Hepatocyte (in vitro differentiated cells): ENCODE results near the gene FAM83E. TPM values are rescaled to one million over a fixed set of nuclear protein-coding genes. Genes with fewer than 3 reads are reported as not detected.

Experiments
- DNase-seq: peaks from one replicate; pipeline ENCODE4 v3.0.0-alpha.2; 2016; ENCODE audit warnings: low spot score
- H2AFZ ChIP-seq: fragments of 200-600 bp; sonication (generic); 2 replicates; pipeline ENCODE4 v1.6.0; 2016; ENCODE audit warnings: antibody characterized with exemption, mild to moderate bottlenecking
- H3K27ac ChIP-seq: fragments of 200-600 bp; sonication (generic); 2 replicates; pipeline ENCODE4 v1.5.1; 2016; ENCODE audit warnings: mild to moderate bottlenecking
- H3K27me3 ChIP-seq: fragments of 200-600 bp; sonication (generic); 2 replicates; pipeline ENCODE4 v1.6.1; 2016
- H3K36me3 ChIP-seq: fragments of 200-600 bp; sonication (generic); replicated peaks from 2 replicates; pipeline ENCODE4 v1.5.1; 2016; ENCODE audit warnings: low read depth; ENCODE audit not compliant: insufficient read depth
- H3K4me1 ChIP-seq: fragments of 200-600 bp; sonication (generic); 2 replicates; pipeline ENCODE4 v1.5.1; 2016; ENCODE audit warnings: mild to moderate bottlenecking, moderate library complexity; ENCODE audit not compliant: insufficient read depth
- H3K4me2 ChIP-seq: fragments of 200-600 bp; sonication (generic); 2 replicates; pipeline ENCODE4 v1.6.0; 2016
- H3K4me3 ChIP-seq: fragments of 200-600 bp; sonication (generic); 2 replicates; pipeline ENCODE4 v1.5.1; 2016; ENCODE audit warnings: mild to moderate bottlenecking
- H3K79me2 ChIP-seq: fragments of 200-600 bp; sonication (generic); 2 replicates; pipeline ENCODE4 v1.6.0; 2017; ENCODE audit warnings: mild to moderate bottlenecking
- H3K9me2 ChIP-seq: fragments of 200-600 bp; sonication (generic); replicated peaks from 2 replicates; pipeline ENCODE4 v1.6.0; 2017; ENCODE audit warnings: mild to moderate bottlenecking; ENCODE audit not compliant: insufficient read depth
- H3K9me3 ChIP-seq: fragments of 200-600 bp; sonication (generic); 2 replicates; pipeline ENCODE4 v1.5.1; 2016; ENCODE audit warnings: low read depth, mild to moderate bottlenecking
- H4K20me1 ChIP-seq: fragments of 200-600 bp; sonication (generic); 2 replicates; pipeline ENCODE4 v1.6.0; 2016; ENCODE audit warnings: mild to moderate bottlenecking; ENCODE audit not compliant: insufficient read depth, poor library complexity, severe bottlenecking
- EZH2 ChIP-seq: fragments of 200-600 bp; sonication (generic); IDR thresholded peaks from 2 replicates; pipeline ENCODE4 v1.6.1; 2016; ENCODE audit warnings: antibody characterized with exemption, mild to moderate bottlenecking, borderline replicate concordance
- EZH2phosphoT487 ChIP-seq: fragments of 200-600 bp; sonication (generic); IDR thresholded peaks from one replicate; pipeline ENCODE4 v1.6.1; 2018; ENCODE audit warnings: antibody characterized with exemption, mild to moderate bottlenecking, low read depth, moderate library complexity; ENCODE audit not compliant: unreplicated experiment, severe bottlenecking
- WGBS: methylation state at CpG from one replicate; pipeline ENCODE4 v1.1.6; 2016; ENCODE audit warnings: low lambda C conversion rate; ENCODE audit errors: missing lambda C conversion rate; 5-methylcytosine and 5-hydroxymethylcytosine counted together
- polyA plus RNA-seq: library from polyadenylated mRNA; unstranded; fragments of >200 nt; fragmentation: Nextera tagmentation; extraction: Ambion mirVana; gene quantifications from 2 replicates; pipeline ENCODE4 v1.2.1, GENCODE V29; 2016
- total RNA-seq: library from RNA; depleted of rRNA; stranded (reverse); fragments of >200 nt; gene quantifications from 2 replicates; pipeline ENCODE4 v1.2.3, GENCODE V29; 2014
- TF ChIP-seq, protein P1 (sequence below): fragments of 200-600 bp; sonication (generic); IDR thresholded peaks from 2 replicates; pipeline ENCODE4 v1.5.1; 2016; ENCODE audit warnings: antibody characterized with exemption, mild to moderate bottlenecking; ENCODE audit not compliant: poor library complexity

FAM83E gene
- total and polyA plus RNA-seq, 2 experiments from 2014 or later = 12.4 to 22.2 TPM

DNA sequence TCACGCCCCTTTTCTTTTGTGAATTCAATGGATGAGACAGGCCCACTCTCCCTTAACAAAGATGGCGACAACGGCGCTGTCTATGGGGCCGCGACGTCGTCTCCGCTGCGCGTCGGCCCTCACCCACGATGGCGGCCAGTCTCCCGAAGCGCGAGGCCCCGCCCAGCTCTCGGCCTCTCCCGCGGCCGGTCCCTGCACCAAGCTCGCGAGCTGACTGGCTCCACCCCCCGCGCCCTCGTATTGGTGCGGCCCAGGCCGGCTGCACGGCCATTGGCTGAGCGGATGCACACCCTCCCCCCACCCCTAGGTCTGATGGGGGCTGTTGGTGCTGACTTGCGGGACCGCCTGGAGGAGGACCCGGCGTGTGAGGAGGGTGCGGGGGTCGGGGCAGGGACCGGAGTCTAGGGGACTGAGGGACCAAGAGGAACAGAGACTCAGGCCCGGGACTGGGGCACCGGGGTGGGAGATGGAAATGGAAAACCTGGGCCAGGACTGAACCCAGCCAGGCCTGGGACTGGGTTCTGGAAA lies 9.3 kb upstream of the FAM83E start:
- no peaks in the 10 kb centered on the region for H3K9me2 ChIP-seq
- no peaks in the 10 kb centered on the region for H3K27me3 ChIP-seq
- 2% methylated on average over 36 of the region's 40 CpGs for WGBS
- peak; percentile 100 for DNase-seq
- H4K20me1 ChIP-seq = no peaks in the 10 kb centered on the region
- H2AFZ ChIP-seq = peak overlapping the region; percentile 74
- H3K9me3 ChIP-seq = no peaks in the 10 kb centered on the region
- peak overlapping the region; percentile 65 for H3K4me3 ChIP-seq
- peak overlapping the region; percentile 90 for H3K27ac ChIP-seq
- H3K36me3 ChIP-seq = no peaks in the 10 kb centered on the region
- H3K79me2 ChIP-seq = peaks cover 23% of the 10 kb centered on the region
- H3K4me2 ChIP-seq = peak overlapping the region; percentile 82
- H3K4me1 ChIP-seq = peaks cover 24% of the 10 kb centered on the region
- no peak for TF ChIP-seq EZH2phosphoT487
- no peak for TF ChIP-seq EZH2
- TF ChIP-seq, protein P1, sequence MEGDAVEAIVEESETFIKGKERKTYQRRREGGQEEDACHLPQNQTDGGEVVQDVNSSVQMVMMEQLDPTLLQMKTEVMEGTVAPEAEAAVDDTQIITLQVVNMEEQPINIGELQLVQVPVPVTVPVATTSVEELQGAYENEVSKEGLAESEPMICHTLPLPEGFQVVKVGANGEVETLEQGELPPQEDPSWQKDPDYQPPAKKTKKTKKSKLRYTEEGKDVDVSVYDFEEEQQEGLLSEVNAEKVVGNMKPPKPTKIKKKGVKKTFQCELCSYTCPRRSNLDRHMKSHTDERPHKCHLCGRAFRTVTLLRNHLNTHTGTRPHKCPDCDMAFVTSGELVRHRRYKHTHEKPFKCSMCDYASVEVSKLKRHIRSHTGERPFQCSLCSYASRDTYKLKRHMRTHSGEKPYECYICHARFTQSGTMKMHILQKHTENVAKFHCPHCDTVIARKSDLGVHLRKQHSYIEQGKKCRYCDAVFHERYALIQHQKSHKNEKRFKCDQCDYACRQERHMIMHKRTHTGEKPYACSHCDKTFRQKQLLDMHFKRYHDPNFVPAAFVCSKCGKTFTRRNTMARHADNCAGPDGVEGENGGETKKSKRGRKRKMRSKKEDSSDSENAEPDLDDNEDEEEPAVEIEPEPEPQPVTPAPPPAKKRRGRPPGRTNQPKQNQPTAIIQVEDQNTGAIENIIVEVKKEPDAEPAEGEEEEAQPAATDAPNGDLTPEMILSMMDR = no peak

DNA sequence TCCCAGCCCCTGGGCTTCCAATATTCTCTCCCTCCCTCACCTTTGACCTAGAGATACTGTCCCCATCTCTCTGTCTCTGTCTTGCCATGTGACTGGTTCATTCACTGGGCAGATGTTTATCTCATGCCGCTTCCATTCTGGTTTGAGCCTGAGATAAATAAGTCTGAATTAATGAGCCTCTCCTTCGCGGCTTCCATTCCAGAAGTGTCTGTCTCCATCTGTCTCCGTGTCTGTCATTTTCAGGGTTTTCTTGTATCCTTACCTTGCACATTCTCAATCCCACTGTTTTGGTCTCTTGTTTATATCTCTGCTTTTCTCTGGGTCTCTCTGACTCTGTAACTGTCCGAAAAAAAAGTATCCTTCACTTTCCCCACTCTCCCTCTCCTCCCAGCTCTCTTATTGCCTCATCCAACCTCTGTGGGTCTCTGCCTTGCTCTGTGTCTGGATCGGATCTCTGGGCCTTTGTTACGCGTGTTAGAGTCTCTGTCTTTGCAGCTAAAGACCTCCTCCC lies 8.7 kb upstream of the FAM83E start:
- H3K9me3 ChIP-seq = no peaks in the 10 kb centered on the region
- H3K27me3 ChIP-seq = no peaks in the 10 kb centered on the region
- H3K79me2 ChIP-seq = peaks cover 25% of the 10 kb centered on the region
- DNase-seq = peak; percentile 10
- peak overlapping the region; percentile 74 for H2AFZ ChIP-seq
- peak overlapping the region; percentile 15 for H3K4me3 ChIP-seq
- peaks cover 24% of the 10 kb centered on the region for H3K4me1 ChIP-seq
- H3K9me2 ChIP-seq = no peaks in the 10 kb centered on the region
- WGBS = 18% methylated on average over 8 of the region's 8 CpGs
- H3K4me2 ChIP-seq = peak overlapping the region; percentile 76
- no peaks in the 10 kb centered on the region for H3K36me3 ChIP-seq
- no peaks in the 10 kb centered on the region for H4K20me1 ChIP-seq
- TF ChIP-seq, protein P1 = no peak
- TF ChIP-seq EZH2 = no peak
- TF ChIP-seq EZH2phosphoT487 = no peak
- H3K27ac ChIP-seq = peak overlapping the region; percentile 87

DNA sequence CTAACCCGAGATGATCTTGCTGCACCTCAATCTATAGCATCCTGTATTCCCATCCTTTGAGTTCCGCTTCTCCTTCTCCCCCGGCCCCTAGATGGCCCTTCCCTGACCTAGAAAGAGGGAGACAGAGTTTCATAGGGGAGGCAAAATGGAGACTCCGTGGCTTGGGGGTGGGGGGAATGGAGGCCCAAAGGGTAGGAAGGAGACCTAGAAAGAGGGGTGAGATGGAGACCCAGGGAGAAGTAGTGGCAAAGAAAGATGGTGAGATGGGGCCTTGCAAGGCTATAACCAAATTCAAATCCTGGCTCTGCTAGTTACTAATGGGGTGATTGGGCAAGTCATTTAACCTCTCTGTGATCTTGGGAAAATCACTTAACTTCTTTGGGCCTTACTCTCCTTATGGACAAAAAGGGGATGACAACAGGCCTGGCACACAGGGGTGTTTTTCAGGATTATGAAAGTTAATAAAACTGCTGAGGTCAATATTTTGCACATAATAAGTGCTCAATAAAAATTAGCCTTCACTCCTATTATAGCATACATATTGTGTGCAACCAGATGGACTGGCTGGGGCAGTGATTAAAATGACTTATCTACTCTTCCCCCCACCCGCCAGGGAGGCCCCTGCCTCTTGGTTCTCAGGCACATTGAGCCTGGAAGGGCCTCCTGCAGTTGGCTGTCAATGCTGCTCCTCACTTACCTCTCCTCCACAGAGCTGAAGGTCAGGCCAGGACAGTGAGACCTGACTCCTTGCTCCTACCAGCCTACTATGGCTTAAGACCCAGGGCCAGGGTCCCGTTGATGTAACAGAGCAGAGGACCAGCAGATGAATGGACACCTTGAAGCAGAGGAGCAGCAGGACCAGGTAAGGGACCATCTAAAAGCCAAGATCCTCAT lies 5.1 kb upstream of the FAM83E start:
- Histone ChIP-seq H3K9me3 (no peaks in the 10 kb centered on the region), H3K27ac (peak overlapping the region; percentile 75), H3K27me3 (no peaks in the 10 kb centered on the region), H3K79me2 (peaks cover 38% of the 10 kb centered on the region), H3K36me3 (no peaks in the 10 kb centered on the region), H3K9me2 (no peaks in the 10 kb centered on the region), H3K4me1 (peaks cover 36% of the 10 kb centered on the region), H3K4me2 (peak overlapping the region; percentile 71), H2AFZ (peak overlapping the region; percentile 13), H3K4me3 (peak overlapping the region; percentile 18), H4K20me1 (peaks cover 34% of the 10 kb centered on the region)
- DNase-seq = peak; percentile 8
- TF ChIP-seq EZH2phosphoT487 (no peak), EZH2 (no peak)
- TF ChIP-seq, protein P1 = no peak
- WGBS = 41% methylated on average over 6 of the region's 6 CpGs
